Left ventricle myocardium inferior (tissue), 1 donor: Measurements from ENCODE around the gene IL26. TPM values are rescaled to one million over a fixed set of nuclear protein-coding genes. Genes with fewer than 3 reads are reported as not detected.

ENCODE experiments used
- DNase-seq: peaks from one replicate; pipeline ENCODE4 v3.0.0-alpha.2; 2020
- H3K27ac ChIP-seq: fragments of 200-600 bp; replicated peaks from 2 replicates; pipeline ENCODE4 v1.8.0; 2021
- H3K27me3 ChIP-seq: fragments of 200-600 bp; 2 replicates; pipeline ENCODE4 v1.8.0; 2021; ENCODE audit warnings: low read depth
- H3K36me3 ChIP-seq: fragments of 200-600 bp; 2 replicates; pipeline ENCODE4 v1.8.0; 2021
- H3K4me1 ChIP-seq: fragments of 200-600 bp; 2 replicates; pipeline ENCODE4 v1.8.0; 2021
- H3K4me3 ChIP-seq: fragments of 200-600 bp; 2 replicates; pipeline ENCODE4 v1.8.0; 2021; ENCODE audit warnings: mild to moderate bottlenecking, moderate library complexity
- H3K9me3 ChIP-seq: fragments of 200-600 bp; replicated peaks from 2 replicates; pipeline ENCODE4 v1.8.0; 2021
- CTCF ChIP-seq: fragments of 200-600 bp; IDR thresholded peaks from 2 replicates; pipeline ENCODE4 v1.8.0; 2021; ENCODE audit warnings: antibody characterized with exemption, mild to moderate bottlenecking, borderline replicate concordance
- intact Hi-C: fragments of 100-400 bp; cut with micrococcal nuclease; formaldehyde crosslinking; loops from one replicate; pipeline ENCODE4 v1.11.0; 2022
- total RNA-seq: library from RNA; stranded (reverse); fragmentation: NEBNext Ultra II Directional; extraction: Animal tissue kit (Norgen Biotek cat#: 25700); gene quantifications from one replicate; pipeline ENCODE4 v1.2.1, GENCODE V29; 2021
- donor health status: DM: no; HTN: yes; CAD: no; lungs with severe emphysema.

IL26 gene
- total RNA-seq, 1 donor from 2014 or later: not detected

- no peak for DNase-seq
- H3K9me3 ChIP-seq: no peaks in the 10 kb centered on the region
- no peaks in the 10 kb centered on the region for H3K27me3 ChIP-seq
Measured at GRCh38 chr12:68250454-68250853, 24.8 kb upstream of the IL26 start.

GRCh38 chr12:68247785-68248184 is 22.2 kb upstream of the IL26 start:
- Histone ChIP-seq H3K27me3 (no peaks in the 10 kb centered on the region), H3K4me3 (no peak overlapping the region), H3K4me1 (peaks cover 16% of the 10 kb centered on the region), H3K9me3 (no peaks in the 10 kb centered on the region), H3K27ac (no peak overlapping the region), H3K36me3 (no peaks in the 10 kb centered on the region)
- no peak for DNase-seq
- intact Hi-C loops: no loop called here
- no peak for TF ChIP-seq CTCF

More at GRCh38 chr12:68250454-68250853, 24.8 kb upstream of the IL26 start:
- intact Hi-C loops: no loop called here
- Histone ChIP-seq H3K4me1 (peaks cover 7% of the 10 kb centered on the region), H3K27ac (no peak overlapping the region), H3K36me3 (no peaks in the 10 kb centered on the region), H3K4me3 (no peak overlapping the region)
- no peak for TF ChIP-seq CTCF

- H3K27me3 ChIP-seq: no peaks in the 10 kb centered on the region
- H3K36me3 ChIP-seq: no peaks in the 10 kb centered on the region
- peaks cover 21% of the 10 kb centered on the region for H3K4me1 ChIP-seq
- DNase-seq: no peak
- intact Hi-C loops: no loop called here
- no peaks in the 10 kb centered on the region for H3K9me3 ChIP-seq
- H3K27ac ChIP-seq: no peak overlapping the region
- TF ChIP-seq CTCF: no peak
- H3K4me3 ChIP-seq: no peak overlapping the region
Measured at GRCh38 chr12:68246350-68246749, 20.7 kb upstream of the IL26 start.

- Histone ChIP-seq H3K27ac (no peak overlapping the region), H3K36me3 (no peaks in the 10 kb centered on the region), H3K9me3 (no peaks in the 10 kb centered on the region), H3K27me3 (no peaks in the 10 kb centered on the region), H3K4me3 (peak overlapping the region; percentile 44), H3K4me1 (peaks cover 28% of the 10 kb centered on the region)
- DNase-seq: no peak
- TF ChIP-seq CTCF: no peak
- intact Hi-C loops: no loop called here
Measured at GRCh38 chr12:68245180-68246021, 19.8 kb upstream of the IL26 start.

- H3K4me3 ChIP-seq: no peak overlapping the region
- no peak for TF ChIP-seq CTCF
- no peaks in the 10 kb centered on the region for H3K9me3 ChIP-seq
- peaks cover 31% of the 10 kb centered on the region for H3K4me1 ChIP-seq
- DNase-seq: no peak
- H3K36me3 ChIP-seq: no peaks in the 10 kb centered on the region
- H3K27ac ChIP-seq: no peak overlapping the region
- intact Hi-C loops: no loop called here
- H3K27me3 ChIP-seq: no peaks in the 10 kb centered on the region
Measured at GRCh38 chr12:68242777-68243176, 17.2 kb upstream of the IL26 start.
